Measurements from ENCODE around the gene PGAM4. TPM values are rescaled to one million over a fixed set of nuclear protein-coding genes. Genes with fewer than 3 reads are reported as not detected.

Gene PGAM4
- total RNA-seq, 2 experiments from 2014 or later = not detected

DNA sequence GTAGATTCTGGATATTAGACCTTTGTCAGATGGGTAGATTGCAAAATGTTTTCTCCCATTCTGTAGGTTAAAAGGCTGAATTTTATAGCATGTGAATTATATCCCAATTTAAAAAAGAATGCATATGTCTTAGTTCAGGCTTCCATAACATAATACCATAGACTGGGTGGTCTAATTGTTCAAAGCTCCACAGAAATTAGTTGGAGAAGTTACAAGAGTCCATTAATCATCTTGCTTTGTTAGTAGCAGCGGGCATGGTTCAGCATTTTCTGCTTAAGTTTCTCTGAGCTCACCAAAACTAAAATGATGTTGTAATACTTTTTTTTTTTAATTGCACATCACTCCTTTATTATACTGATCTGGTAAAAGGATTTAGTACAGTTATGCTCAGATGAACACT, 1.8 kb downstream of the PGAM4 start:
- POLR2A ChIA-PET = no interaction called here
- CTCF ChIA-PET (ENCODE audit: unreplicated experiment) = no interaction called here
- Histone ChIP-seq H2AFZ (ENCODE audit: low read length) (no peak overlapping the region), H3K4me1 (ENCODE audit: insufficient read depth, low read length, poor library complexity, severe bottlenecking) (no peaks in the 10 kb centered on the region), H3K4me2 (ENCODE audit: low read length) (no peak overlapping the region), H3K9me2 (ENCODE audit: insufficient read depth, low read length) (no peaks in the 10 kb centered on the region), H3K9me3 (ENCODE audit: low read length) (no peaks in the 10 kb centered on the region), H3K79me2 (ENCODE audit: insufficient read depth, low read depth, low read length) (no peaks in the 10 kb centered on the region), H3K4me3 (ENCODE audit: low read depth, low read length, poor library complexity, severe bottlenecking) (no peak overlapping the region), H3K27ac (ENCODE audit: low read depth, low read length, poor library complexity, severe bottlenecking) (no peak overlapping the region), H4K20me1 (ENCODE audit: insufficient read depth, low read length) (no peaks in the 10 kb centered on the region), H3K36me3 (ENCODE audit: insufficient read depth, low read length) (no peaks in the 10 kb centered on the region)
- intact Hi-C loops (cut with micrococcal nuclease; ENCODE audit: unreplicated experiment) = no loop called here
- TF ChIP-seq EZH2phosphoT487 (IDR thresholded peaks at IDR 0.05; ENCODE audit: borderline replicate concordance, low read depth, low read length) = no peak
- BruUV-seq (replicated peaks) = no TSS peak
- no peak for DNase-seq (ENCODE audit: low spot score)

DNA sequence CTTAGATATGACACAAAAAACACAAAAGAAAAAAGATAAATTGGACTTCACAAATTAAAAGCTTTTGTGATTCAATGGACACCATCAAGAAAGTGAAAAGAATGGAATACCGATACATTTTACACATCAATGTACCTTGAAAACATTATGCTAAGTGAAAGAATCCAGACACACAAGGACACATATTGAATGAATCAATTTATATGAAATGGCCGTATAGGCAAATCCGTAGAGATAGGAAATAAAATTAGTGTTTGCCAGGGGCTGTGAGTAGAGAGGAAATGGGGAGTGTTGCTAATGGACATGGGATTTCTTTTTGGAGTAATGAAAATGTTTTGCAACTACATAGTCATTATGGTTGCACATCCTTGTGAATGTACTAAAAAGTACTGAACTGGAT, 3.1 kb downstream of the PGAM4 start:
- no peak overlapping the region for H3K27ac ChIP-seq (ENCODE audit: low read depth, low read length, poor library complexity, severe bottlenecking)
- no peak overlapping the region for H2AFZ ChIP-seq (ENCODE audit: low read length)
- no TSS peak for BruUV-seq (replicated peaks)
- H3K9me3 ChIP-seq (ENCODE audit: low read length) = no peaks in the 10 kb centered on the region
- no peaks in the 10 kb centered on the region for H3K79me2 ChIP-seq (ENCODE audit: insufficient read depth, low read depth, low read length)
- H3K4me1 ChIP-seq (ENCODE audit: insufficient read depth, low read length, poor library complexity, severe bottlenecking) = no peaks in the 10 kb centered on the region
- no peak for TF ChIP-seq EZH2phosphoT487 (IDR thresholded peaks at IDR 0.05; ENCODE audit: borderline replicate concordance, low read depth, low read length)
- TF ChIP-seq, protein P1, sequence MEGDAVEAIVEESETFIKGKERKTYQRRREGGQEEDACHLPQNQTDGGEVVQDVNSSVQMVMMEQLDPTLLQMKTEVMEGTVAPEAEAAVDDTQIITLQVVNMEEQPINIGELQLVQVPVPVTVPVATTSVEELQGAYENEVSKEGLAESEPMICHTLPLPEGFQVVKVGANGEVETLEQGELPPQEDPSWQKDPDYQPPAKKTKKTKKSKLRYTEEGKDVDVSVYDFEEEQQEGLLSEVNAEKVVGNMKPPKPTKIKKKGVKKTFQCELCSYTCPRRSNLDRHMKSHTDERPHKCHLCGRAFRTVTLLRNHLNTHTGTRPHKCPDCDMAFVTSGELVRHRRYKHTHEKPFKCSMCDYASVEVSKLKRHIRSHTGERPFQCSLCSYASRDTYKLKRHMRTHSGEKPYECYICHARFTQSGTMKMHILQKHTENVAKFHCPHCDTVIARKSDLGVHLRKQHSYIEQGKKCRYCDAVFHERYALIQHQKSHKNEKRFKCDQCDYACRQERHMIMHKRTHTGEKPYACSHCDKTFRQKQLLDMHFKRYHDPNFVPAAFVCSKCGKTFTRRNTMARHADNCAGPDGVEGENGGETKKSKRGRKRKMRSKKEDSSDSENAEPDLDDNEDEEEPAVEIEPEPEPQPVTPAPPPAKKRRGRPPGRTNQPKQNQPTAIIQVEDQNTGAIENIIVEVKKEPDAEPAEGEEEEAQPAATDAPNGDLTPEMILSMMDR (conservative IDR thresholded peaks at IDR 0.05; ENCODE audit: low read length) = no peak
- H3K9me2 ChIP-seq (ENCODE audit: insufficient read depth, low read length) = no peaks in the 10 kb centered on the region
- DNase-seq (ENCODE audit: low spot score) = no peak
- CTCF ChIA-PET (ENCODE audit: unreplicated experiment) = no interaction called here
- H3K36me3 ChIP-seq (ENCODE audit: insufficient read depth, low read length) = no peaks in the 10 kb centered on the region
- H3K4me3 ChIP-seq (ENCODE audit: low read depth, low read length, poor library complexity, severe bottlenecking) = no peak overlapping the region
- intact Hi-C loops (cut with micrococcal nuclease; ENCODE audit: unreplicated experiment) = no loop called here
- H4K20me1 ChIP-seq (ENCODE audit: insufficient read depth, low read length) = no peaks in the 10 kb centered on the region
- H3K4me2 ChIP-seq (ENCODE audit: low read length) = no peak overlapping the region
- POLR2A ChIA-PET = no interaction called here

DNA sequence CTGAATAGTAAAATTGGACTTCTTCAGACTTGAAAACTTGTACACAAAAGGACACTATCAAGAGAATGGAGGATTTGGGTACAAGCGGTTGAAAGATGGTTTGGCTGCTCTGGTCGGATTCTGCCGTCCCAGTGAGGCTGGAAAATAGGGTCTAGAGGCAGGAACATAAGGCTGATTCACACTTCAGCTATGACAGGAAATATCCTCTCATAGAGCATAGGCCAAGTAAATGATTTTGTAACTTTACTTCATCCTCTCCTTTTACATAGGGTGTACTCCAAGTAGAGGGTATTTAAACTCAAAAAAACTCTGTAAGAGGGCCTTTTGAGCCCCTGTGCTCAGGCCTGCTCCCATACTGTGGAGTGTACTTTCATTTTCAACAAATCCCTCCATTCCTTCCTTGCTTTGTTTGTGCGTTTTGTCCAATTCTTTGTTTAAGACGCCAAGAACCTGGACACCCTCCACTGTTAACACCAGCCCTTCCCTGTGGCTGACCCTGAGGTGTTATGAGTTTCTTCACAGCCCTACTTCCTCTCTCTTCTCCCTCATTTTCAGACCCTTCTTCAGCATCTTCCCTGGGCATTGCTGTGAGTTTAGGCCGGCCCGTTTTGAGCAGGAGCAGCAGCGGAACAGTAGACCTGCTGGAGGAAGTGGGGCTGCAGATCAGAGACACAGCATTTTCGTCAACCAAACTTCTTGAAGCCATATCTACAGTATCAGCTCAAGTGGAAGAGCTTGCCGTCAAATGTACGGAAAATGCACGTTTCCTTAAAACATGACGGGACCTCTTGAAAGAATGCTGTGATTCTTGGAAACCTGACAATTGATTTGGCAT, 7.2 kb downstream of the PGAM4 start:
- no peaks in the 10 kb centered on the region for H3K36me3 ChIP-seq (ENCODE audit: insufficient read depth, low read length)
- no TSS peak for BruUV-seq (replicated peaks)
- H3K4me2 ChIP-seq (ENCODE audit: low read length) = no peak overlapping the region
- DNase-seq (ENCODE audit: low spot score) = no peak
- intact Hi-C loops (cut with micrococcal nuclease; ENCODE audit: unreplicated experiment) = no loop called here
- no peaks in the 10 kb centered on the region for H3K9me3 ChIP-seq (ENCODE audit: low read length)
- no peaks in the 10 kb centered on the region for H3K79me2 ChIP-seq (ENCODE audit: insufficient read depth, low read depth, low read length)
- CTCF ChIA-PET (ENCODE audit: unreplicated experiment) = no interaction called here
- no peak overlapping the region for H3K4me3 ChIP-seq (ENCODE audit: low read depth, low read length, poor library complexity, severe bottlenecking)
- POLR2A ChIA-PET = interaction anchor here (0.6 to 1.5 kb wide), 4 partner anchors 15 to 39 kb away, joined by 3 to 4 read pairs (median 3); no protein-coding TSS in a partner anchor
- no peaks in the 10 kb centered on the region for H3K9me2 ChIP-seq (ENCODE audit: insufficient read depth, low read length)
- no peak overlapping the region for H3K27ac ChIP-seq (ENCODE audit: low read depth, low read length, poor library complexity, severe bottlenecking)
- TF ChIP-seq EZH2phosphoT487 (IDR thresholded peaks at IDR 0.05; ENCODE audit: borderline replicate concordance, low read depth, low read length) = no peak
- TF ChIP-seq, protein P1 (conservative IDR thresholded peaks at IDR 0.05; ENCODE audit: low read length) = no peak
- no peak overlapping the region for H2AFZ ChIP-seq (ENCODE audit: low read length)
- H4K20me1 ChIP-seq (ENCODE audit: insufficient read depth, low read length) = no peaks in the 10 kb centered on the region
- H3K4me1 ChIP-seq (ENCODE audit: insufficient read depth, low read length, poor library complexity, severe bottlenecking) = no peaks in the 10 kb centered on the region

Measured in OCI-LY7 (cell line).